GM12878 (cell line): ENCODE results near the gene HNRNPLL. TPM values are rescaled to one million over a fixed set of nuclear protein-coding genes. Genes with fewer than 3 reads are reported as not detected.
A peak's percentile ranks its signal among the peaks of the same experiment; 100 is the strongest.

Experiments
- BCLAF1 ChIP-seq: fragments of 450-650 bp; IDR thresholded peaks from 2 replicates; pipeline ENCODE4 v1.6.1; 2017; ENCODE audit warnings: antibody characterized with exemption, mild to moderate bottlenecking, moderate library complexity
- EP300 ChIP-seq, 2 experiments: fragments of 150-350 bp in 1 of 2; IDR thresholded peaks; 2 replicates each; pipeline ENCODE4 v1.6.1; 2011 to 2012; ENCODE audit warnings: low read depth in 2 of 2, low read length in 2 of 2, borderline replicate concordance in 1 of 2, improper control_type of control experiment in 1 of 2, inconsistent platforms in 1 of 2; ENCODE audit not compliant: control insufficient read depth in 1 of 2
- ESRRA ChIP-seq: IDR thresholded peaks from 2 replicates; pipeline ENCODE4 v1.6.1; 2012; ENCODE audit warnings: mild to moderate bottlenecking, low read length, improper control_type of control experiment
- HDAC2 ChIP-seq: fragments of 200-600 bp; sonication (generic); IDR thresholded peaks from 2 replicates; pipeline ENCODE4 v1.6.1; 2017
- HDGF ChIP-seq: fragments of 450-650 bp; IDR thresholded peaks from 2 replicates; pipeline ENCODE4 v1.6.1; 2016; ENCODE audit warnings: antibody characterized with exemption
- MEF2B ChIP-seq: fragments of 450-650 bp; IDR thresholded peaks from 2 replicates; pipeline ENCODE4 v1.6.1; 2018; ENCODE audit warnings: mild to moderate bottlenecking, moderate library complexity; ENCODE audit not compliant: partially characterized antibody, poor library complexity, severe bottlenecking
- MXI1 ChIP-seq: fragments of 150-350 bp; IDR thresholded peaks from 2 replicates; pipeline ENCODE4 v1.6.1; 2011; ENCODE audit warnings: low read depth, mild to moderate bottlenecking, inconsistent platforms, low read length, improper control_type of control experiment
- NR2C1 ChIP-seq: fragments of 450-650 bp; IDR thresholded peaks from 2 replicates; pipeline ENCODE4 v1.6.1; 2017; ENCODE audit warnings: antibody characterized with exemption, mild to moderate bottlenecking, moderate library complexity
- PAX8 ChIP-seq: fragments of 450-650 bp; IDR thresholded peaks from 2 replicates; pipeline ENCODE4 v1.6.1; 2017; ENCODE audit warnings: mild to moderate bottlenecking, moderate library complexity
- PML ChIP-seq: IDR thresholded peaks from 2 replicates; pipeline ENCODE4 v1.6.1; 2012; ENCODE audit warnings: low read length, inconsistent platforms
- ZNF274 ChIP-seq: IDR thresholded peaks from one replicate; pipeline ENCODE4 v1.8.0; 2011; ENCODE audit not compliant: insufficient read length, insufficient read depth
- ZNF687 ChIP-seq: fragments of 450-650 bp; IDR thresholded peaks from 2 replicates; pipeline ENCODE4 v1.6.1; 2017; ENCODE audit warnings: mild to moderate bottlenecking, moderate library complexity
- ZSCAN29 ChIP-seq: fragments of 450-650 bp; IDR thresholded peaks from 2 replicates; pipeline ENCODE4 v1.6.1; 2017; ENCODE audit warnings: mild to moderate bottlenecking, moderate library complexity
- polyA plus RNA-seq, 11 experiments: library from polyadenylated mRNA; depleted of rRNA in 4 of 11; unstranded in 6 of 11; stranded (reverse) in 5 of 11; fragments of >200 nt; fragmentation: Nextera tagmentation in 4 of 11; fragmentation: Illumina TruSeq in 1 of 11; extraction: Ambion mirVana in 4 of 11; extraction: Trizol in 1 of 11; gene quantifications; 1 replicate in 1 of 11; 2 replicates in 10 of 11; pipeline versions ENCODE4 v1.2.1 to v1.2.3, GENCODE V29; 2011 to 2016; ENCODE audit warnings: inconsistent platforms in 2 of 11, missing spikeins in 2 of 11, low read depth in 1 of 11
- total RNA-seq, 4 experiments: library from RNA; depleted of rRNA in 3 of 4; stranded (reverse); fragments of >200 nt in 3 of 4; fragmentation: Illumina TruSeq in 1 of 4; extraction: Trizol in 1 of 4; gene quantifications; 2 replicates each; pipeline versions ENCODE4 v1.2.1 to v1.2.3, GENCODE V29; 2013 to 2021
- TF ChIP-seq, protein P1 (sequence below): IDR thresholded peaks from 2 replicates; pipeline ENCODE4 v1.6.1; 2012; ENCODE audit warnings: improper control_type of control experiment, low read depth, low read length; ENCODE audit not compliant: insufficient replicate concordance
- TF ChIP-seq, protein P2 (sequence below): IDR thresholded peaks from 2 replicates; pipeline ENCODE4 v1.6.1; 2011; ENCODE audit warnings: borderline replicate concordance, low read depth, mild to moderate bottlenecking, moderate library complexity, mixed read lengths, low read length; ENCODE audit not compliant: insufficient read depth; ENCODE audit errors: extremely low read length

HNRNPLL gene
- total and polyA plus RNA-seq, 10 of the 15 experiments (the other 5 are each of a cell fraction or from before 2014, with no cell fraction given) = 0.98 to 27.1 (median 2.9) TPM

DNA sequence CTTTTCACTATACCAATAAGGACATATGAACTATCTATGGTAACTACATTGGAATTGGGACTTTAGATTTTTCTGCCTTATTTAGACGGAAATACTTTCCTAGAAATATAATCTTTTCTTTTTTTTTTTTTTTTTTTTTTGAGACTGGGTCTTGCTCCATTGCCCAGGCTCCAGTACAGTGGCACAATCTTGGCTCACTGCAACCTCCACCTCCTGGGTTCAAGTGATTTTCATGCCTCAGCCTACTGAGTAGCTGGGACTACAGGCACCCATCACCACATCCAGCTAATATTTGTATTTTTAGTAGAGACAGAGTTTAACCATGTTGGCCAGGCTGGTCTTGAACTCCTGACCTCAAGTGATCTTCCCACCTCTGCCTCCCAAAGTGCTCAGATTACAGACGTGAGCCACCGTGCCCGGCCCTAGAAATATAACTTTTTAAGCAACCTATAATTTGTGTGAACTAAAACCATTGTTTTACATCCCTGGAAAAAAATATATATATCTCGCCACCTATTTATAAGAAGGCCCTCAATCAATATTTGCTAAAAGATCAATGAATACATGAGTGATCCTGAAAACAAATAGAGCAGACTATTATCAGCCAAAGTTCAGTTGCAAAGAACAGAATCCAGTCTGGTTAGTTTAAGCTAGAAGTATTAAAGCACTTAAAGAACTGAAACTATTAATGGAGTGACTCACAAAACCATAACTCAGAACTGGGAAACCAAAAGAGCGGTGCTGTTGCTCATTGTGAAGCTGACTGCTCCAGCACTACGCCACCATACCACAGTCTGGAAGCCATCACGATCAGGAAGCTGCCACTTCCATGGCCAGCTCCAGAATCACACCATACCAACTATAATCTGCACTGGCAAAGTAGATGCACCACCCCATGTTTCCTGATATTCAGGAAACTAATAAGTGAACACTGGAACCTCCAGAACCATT is 8.4 kb upstream of the HNRNPLL start (continued):
- TF ChIP-seq, protein P1, sequence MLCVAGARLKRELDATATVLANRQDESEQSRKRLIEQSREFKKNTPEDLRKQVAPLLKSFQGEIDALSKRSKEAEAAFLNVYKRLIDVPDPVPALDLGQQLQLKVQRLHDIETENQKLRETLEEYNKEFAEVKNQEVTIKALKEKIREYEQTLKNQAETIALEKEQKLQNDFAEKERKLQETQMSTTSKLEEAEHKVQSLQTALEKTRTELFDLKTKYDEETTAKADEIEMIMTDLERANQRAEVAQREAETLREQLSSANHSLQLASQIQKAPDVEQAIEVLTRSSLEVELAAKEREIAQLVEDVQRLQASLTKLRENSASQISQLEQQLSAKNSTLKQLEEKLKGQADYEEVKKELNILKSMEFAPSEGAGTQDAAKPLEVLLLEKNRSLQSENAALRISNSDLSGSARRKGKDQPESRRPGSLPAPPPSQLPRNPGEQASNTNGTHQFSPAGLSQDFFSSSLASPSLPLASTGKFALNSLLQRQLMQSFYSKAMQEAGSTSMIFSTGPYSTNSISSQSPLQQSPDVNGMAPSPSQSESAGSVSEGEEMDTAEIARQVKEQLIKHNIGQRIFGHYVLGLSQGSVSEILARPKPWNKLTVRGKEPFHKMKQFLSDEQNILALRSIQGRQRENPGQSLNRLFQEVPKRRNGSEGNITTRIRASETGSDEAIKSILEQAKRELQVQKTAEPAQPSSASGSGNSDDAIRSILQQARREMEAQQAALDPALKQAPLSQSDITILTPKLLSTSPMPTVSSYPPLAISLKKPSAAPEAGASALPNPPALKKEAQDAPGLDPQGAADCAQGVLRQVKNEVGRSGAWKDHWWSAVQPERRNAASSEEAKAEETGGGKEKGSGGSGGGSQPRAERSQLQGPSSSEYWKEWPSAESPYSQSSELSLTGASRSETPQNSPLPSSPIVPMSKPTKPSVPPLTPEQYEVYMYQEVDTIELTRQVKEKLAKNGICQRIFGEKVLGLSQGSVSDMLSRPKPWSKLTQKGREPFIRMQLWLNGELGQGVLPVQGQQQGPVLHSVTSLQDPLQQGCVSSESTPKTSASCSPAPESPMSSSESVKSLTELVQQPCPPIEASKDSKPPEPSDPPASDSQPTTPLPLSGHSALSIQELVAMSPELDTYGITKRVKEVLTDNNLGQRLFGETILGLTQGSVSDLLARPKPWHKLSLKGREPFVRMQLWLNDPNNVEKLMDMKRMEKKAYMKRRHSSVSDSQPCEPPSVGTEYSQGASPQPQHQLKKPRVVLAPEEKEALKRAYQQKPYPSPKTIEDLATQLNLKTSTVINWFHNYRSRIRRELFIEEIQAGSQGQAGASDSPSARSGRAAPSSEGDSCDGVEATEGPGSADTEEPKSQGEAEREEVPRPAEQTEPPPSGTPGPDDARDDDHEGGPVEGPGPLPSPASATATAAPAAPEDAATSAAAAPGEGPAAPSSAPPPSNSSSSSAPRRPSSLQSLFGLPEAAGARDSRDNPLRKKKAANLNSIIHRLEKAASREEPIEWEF = peak; percentile 89
- TF ChIP-seq MEF2B (peak; percentile 58), PML (peak; percentile 57; the same call in 1 of the 2 replicates), ZSCAN29 (no peak), BCLAF1 (no peak), ZNF274 (no peak), NR2C1 (no peak), EP300 (IDR thresholded peaks at IDR 0.05; ENCODE audit: borderline replicate concordance in 1 of 2, control insufficient read depth in 1 of 2, low read depth in 2 of 2, low read length in 2 of 2) (peak; percentile 39 to 86; a peak in 2 of 4 replicates), PAX8 (no peak), ESRRA (no peak), HDAC2 (no peak), ZNF687 (no peak), HDGF (no peak), MXI1 (no peak)
- TF ChIP-seq, protein P2, sequence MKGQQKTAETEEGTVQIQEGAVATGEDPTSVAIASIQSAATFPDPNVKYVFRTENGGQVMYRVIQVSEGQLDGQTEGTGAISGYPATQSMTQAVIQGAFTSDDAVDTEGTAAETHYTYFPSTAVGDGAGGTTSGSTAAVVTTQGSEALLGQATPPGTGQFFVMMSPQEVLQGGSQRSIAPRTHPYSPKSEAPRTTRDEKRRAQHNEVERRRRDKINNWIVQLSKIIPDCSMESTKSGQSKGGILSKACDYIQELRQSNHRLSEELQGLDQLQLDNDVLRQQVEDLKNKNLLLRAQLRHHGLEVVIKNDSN = no peak
